Measurements from ENCODE around the gene PKNOX2.

GRCh38 chr11:125154378-125155099 is 10.0 kb upstream of the PKNOX2 start:
- TF ChIP-seq CTCF (conservative IDR thresholded peaks at IDR 0.05; ENCODE audit: low read depth, low read length) (no peak), NFE2L2 (IDR thresholded peaks at IDR 0.05; ENCODE audit: low read depth, low read length) (no peak), POLR2A (IDR thresholded peaks at IDR 0.05; ENCODE audit: low read depth, low read length) (no peak), CEBPB (IDR thresholded peaks at IDR 0.05; ENCODE audit: low read depth, low read length) (no peak), SMC3 (IDR thresholded peaks at IDR 0.05; ENCODE audit: low read depth, low read length) (no peak), BHLHE40 (IDR thresholded peaks at IDR 0.05; ENCODE audit: low read depth, low read length) (no peak), MXI1 (IDR thresholded peaks at IDR 0.05; ENCODE audit: borderline replicate concordance, low read depth, low read length) (no peak), RFX5 (IDR thresholded peaks at IDR 0.05; ENCODE audit: low read depth, low read length) (no peak)

Data from IMR-90 (cell line).